Measurements from ENCODE around the gene DEK.
"Not testable (repeated sequence)": the region's sequence is repeated elsewhere in the genome, so short reads cannot be mapped to it uniquely, and the experiment has no call there.

Gene DEK

DNA sequence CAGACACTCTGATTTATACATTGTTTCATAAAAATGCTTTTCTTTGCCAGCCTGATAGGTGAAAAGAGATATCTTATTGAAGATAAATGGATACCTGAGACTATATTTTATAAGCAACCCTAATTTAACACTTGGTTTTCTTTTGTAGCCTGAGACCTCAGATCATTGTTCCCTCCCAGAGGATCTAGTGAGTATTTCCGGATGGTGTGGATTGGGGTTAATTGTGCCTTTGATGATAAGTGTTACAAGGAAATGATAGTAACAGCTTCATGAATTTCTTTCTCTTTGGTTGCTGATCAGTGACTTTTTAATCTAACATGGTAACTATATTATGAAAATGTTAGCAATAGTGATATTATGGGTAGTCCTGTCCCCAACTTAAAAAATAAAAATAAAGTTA lies 78.7 kb downstream of the DEK start:
- no peak for DNase-seq (ENCODE audit: low spot score)
- H3K27ac ChIP-seq = no peak overlapping the region
- no peak overlapping the region for H3K4me3 ChIP-seq
- TF ChIP-seq, protein P1, sequence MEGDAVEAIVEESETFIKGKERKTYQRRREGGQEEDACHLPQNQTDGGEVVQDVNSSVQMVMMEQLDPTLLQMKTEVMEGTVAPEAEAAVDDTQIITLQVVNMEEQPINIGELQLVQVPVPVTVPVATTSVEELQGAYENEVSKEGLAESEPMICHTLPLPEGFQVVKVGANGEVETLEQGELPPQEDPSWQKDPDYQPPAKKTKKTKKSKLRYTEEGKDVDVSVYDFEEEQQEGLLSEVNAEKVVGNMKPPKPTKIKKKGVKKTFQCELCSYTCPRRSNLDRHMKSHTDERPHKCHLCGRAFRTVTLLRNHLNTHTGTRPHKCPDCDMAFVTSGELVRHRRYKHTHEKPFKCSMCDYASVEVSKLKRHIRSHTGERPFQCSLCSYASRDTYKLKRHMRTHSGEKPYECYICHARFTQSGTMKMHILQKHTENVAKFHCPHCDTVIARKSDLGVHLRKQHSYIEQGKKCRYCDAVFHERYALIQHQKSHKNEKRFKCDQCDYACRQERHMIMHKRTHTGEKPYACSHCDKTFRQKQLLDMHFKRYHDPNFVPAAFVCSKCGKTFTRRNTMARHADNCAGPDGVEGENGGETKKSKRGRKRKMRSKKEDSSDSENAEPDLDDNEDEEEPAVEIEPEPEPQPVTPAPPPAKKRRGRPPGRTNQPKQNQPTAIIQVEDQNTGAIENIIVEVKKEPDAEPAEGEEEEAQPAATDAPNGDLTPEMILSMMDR (IDR thresholded peaks at IDR 0.05) = no peak

DNA sequence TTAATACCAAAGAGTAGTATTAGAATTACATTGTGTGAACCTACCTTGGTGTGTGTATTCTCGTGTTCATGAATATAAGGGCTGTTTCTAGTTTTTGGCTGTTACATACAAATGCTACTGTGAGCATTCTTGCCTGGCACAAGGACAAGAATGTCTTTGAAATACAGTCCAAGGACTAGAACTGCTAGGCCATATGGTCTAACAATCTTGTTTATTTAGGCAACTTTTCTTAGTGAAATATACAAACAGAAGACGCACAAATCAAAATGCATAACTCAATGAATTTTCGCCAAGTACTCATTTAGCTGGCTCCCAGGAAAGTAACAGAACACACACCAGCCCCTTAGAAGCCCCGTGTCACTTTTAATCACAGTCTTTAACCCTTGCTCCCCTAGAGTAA lies 80.6 kb downstream of the DEK start:
- Histone ChIP-seq H3K27ac (no peak overlapping the region), H3K4me3 (no peak overlapping the region)
- DNase-seq (ENCODE audit: low spot score) = no peak
- TF ChIP-seq, protein P1 (IDR thresholded peaks at IDR 0.05) = no peak

DNA sequence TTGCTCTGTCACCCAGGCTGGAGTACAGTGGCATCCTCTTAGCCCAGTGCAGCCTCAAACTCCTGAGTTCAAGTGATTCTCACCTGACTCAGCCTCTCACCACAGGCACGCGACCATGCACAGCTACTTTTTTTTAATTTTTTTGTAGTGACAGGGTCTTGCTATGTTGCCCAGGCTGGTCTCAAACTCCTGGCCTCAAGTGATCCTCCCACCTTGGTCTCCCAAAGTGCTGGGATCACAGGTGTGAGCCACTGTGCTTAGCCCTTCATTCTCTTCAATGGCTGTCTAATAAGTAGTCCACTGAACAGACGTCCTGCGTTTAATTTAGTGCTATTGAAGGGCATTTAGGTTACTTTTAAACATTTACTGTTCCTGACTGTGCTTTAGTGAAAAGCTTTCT lies 81.8 kb downstream of the DEK start:
- Histone ChIP-seq H3K27ac (no peak overlapping the region), H3K4me3 (no peak overlapping the region)
- DNase-seq (ENCODE audit: low spot score) = no peak
- TF ChIP-seq, protein P1 (IDR thresholded peaks at IDR 0.05) = no peak

DNA sequence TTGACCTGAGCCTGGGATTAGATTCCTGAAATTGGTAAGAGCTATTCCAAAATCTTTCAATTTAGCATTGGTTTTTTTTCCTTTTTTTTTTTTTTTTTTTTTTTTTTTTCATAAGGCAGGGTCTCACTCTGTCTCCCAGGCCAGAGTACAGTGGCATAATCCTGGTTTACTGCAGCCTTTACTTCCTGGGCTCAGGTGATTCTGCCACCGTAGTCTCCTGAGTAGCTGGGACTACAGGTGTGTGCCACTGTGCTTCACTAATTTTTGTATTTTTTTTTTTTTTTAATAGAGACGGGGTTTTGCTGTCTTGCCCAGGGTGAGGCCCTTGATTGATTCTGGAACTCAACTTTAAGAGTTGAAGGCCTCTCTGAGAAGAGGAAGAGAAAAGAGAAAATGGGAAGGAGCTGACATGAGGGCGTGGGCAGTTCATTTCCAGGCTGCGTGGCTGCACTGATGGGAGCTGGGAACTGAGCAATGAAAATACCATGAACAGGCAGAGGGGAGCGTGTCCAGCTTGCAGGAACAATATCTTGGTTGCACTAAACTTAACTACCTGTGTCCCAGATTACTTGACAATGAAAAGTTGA lies 84.5 kb downstream of the DEK start:
- H3K27ac ChIP-seq = no peak overlapping the region
- TF ChIP-seq, protein P1 (IDR thresholded peaks at IDR 0.05) = no peak
- no peak overlapping the region for H3K4me3 ChIP-seq
- DNase-seq (ENCODE audit: low spot score) = no peak

DNA sequence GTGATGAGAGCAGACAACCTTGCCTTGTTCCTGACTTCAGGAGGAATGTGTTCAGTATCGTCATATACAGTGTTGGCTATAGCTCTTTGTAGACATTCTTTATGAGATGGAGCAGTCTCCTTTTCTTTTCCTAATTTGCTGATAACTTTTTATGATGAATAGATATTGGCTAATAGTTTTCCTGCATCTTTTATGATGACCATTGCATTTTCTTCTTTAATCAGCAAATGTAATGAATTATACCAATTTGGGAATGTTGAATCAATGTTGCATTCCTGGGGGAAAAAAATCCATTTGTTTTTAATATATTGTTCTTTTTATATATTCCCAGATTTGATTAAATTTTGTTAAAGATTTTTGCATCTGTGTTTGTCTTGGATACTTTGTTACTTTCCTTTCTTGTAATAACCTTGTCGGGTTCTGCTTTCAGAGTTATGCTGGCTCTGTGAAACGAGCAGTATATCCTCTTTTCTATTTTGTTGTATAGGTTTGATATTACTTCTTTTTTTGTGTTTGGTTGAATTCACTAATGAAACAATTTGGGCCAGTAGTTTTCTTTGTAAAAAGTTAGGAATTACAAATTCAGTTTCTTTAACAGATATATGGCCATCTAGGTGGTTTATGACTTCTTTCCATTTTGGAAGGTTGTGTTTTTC lies 85.2 kb downstream of the DEK start:
- DNase-seq (ENCODE audit: low spot score) = no peak
- H3K4me3 ChIP-seq = no peak overlapping the region
- TF ChIP-seq, protein P1 (IDR thresholded peaks at IDR 0.05) = no peak
- no peak overlapping the region for H3K27ac ChIP-seq

DNA sequence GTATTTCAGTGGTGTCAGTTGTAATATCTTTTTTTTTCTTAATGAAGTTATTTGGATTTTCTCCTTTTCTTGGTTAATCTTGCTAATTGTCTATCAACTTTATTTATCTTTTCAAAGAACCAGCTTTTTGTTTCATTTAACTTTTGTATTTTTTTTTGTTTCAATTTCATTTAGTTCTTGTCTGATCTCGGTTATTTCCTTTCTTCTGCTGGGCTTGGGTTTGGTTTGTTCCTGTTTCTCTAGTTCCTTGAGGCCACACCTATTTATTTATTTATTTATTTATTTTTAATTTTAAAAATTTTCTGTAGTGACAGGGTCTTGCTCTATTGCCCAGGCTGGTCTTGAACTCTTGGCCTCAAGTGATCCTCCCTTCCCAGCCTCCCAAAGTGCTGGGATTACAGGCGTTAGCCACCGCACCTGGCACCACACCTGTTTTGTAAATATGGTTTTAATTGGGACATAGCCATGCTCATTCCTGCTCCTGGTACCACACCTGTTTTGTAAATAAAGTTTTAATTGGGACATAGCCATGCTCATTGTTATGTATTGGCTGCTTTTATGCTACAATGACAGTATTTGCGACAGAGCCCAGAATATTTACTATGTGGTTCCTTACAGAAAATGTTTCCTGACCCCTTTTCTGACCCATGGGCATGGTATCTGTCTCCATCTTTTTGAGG lies 86.9 kb downstream of the DEK start:
- TF ChIP-seq, protein P1 (IDR thresholded peaks at IDR 0.05) = no peak
- no peak for DNase-seq (ENCODE audit: low spot score)
- no peak overlapping the region for H3K27ac ChIP-seq
- H3K4me3 ChIP-seq = no peak overlapping the region

DNA sequence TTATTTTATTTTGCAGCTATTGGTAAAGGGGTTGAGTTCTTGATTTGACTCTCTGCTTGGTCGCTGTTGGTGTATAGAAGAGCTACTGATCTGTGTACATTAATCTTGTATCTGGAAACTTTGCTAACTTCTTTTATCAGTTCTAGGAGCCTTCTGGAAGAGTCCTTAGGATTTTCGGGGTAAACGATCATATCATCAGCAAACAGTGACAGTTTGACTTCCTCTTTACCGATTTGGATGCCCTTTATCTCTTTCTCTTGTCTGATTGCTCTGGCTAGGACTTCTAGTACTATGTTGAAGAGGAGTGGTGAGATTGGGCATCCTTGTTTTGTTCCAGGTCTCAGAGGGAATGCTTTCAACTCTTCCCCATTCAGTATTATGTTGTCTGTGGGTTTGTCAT lies 88.1 kb downstream of the DEK start:
- DNase-seq (ENCODE audit: low spot score); H3K27ac ChIP-seq: not testable (repeated sequence)

More for the DNA sequence above, 88.1 kb downstream of the DEK start:
- H3K4me3 ChIP-seq = not testable (repeated sequence)

Measured in coronary artery (tissue), 2 donors.